AG09309 (cell line): ENCODE measurements around the gene EFNA5.
"Not testable (repeated sequence)": the region's sequence is repeated elsewhere in the genome, so short reads cannot be mapped to it uniquely, and the experiment has no call there.

ENCODE experiments used
- DNase-seq: peaks from one replicate; pipeline ENCODE4 v3.0.0-alpha.2; 2010; ENCODE audit warnings: low read depth
- H3K4me3 ChIP-seq: 2 replicates; pipeline ENCODE4 v1.5.1; 2011; ENCODE audit warnings: mild to moderate bottlenecking, low read depth, low read length, moderate library complexity; ENCODE audit not compliant: control insufficient read depth
- TF ChIP-seq, protein P1 (sequence below): IDR thresholded peaks from 2 replicates; pipeline ENCODE4 v1.5.1; 2011; ENCODE audit warnings: mild to moderate bottlenecking, low read depth, low read length, inconsistent platforms; ENCODE audit not compliant: insufficient read depth, control insufficient read depth; ENCODE audit errors: missing control alignments

Gene EFNA5

DNA sequence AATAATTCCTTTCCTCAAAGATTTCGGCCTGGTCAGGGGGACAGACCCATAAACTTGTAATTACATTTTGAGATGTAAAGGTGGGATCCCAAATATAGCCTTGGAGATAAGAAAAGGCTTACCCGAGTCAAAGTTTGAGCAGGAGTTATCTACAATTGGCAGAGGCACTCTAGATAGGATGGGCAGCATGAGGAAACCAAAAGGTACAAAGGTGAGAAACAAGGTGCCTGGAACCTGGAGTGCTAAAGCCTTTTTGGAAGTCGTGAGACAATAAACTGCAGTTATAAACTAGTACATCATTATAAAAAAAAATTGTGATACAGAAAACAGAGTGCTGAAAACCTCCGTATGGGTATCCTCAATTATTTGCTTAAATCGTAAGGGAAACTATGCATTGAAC is 212.4 kb downstream of the EFNA5 start:
- no peak for DNase-seq
- no peak overlapping the region for H3K4me3 ChIP-seq
- TF ChIP-seq, protein P1, sequence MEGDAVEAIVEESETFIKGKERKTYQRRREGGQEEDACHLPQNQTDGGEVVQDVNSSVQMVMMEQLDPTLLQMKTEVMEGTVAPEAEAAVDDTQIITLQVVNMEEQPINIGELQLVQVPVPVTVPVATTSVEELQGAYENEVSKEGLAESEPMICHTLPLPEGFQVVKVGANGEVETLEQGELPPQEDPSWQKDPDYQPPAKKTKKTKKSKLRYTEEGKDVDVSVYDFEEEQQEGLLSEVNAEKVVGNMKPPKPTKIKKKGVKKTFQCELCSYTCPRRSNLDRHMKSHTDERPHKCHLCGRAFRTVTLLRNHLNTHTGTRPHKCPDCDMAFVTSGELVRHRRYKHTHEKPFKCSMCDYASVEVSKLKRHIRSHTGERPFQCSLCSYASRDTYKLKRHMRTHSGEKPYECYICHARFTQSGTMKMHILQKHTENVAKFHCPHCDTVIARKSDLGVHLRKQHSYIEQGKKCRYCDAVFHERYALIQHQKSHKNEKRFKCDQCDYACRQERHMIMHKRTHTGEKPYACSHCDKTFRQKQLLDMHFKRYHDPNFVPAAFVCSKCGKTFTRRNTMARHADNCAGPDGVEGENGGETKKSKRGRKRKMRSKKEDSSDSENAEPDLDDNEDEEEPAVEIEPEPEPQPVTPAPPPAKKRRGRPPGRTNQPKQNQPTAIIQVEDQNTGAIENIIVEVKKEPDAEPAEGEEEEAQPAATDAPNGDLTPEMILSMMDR: no peak

DNA sequence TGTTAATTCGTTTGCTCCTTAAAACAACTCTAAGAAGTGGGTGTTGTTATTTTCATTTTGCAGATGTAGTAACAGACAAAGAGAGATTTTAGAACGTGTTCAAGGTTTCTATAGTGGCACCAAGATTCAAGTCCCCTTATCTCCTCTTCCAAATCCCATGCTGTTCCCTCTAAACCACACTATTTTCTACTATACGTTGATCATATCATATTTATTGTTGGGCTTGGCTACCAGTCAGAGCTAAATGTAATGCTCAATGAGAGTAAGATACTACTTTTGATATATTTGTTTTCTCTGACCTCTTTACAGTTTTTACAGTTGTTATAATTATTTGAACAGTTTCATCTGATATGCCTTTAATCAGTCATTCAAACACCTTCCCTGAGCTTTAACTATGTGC is 212.9 kb downstream of the EFNA5 start:
- H3K4me3 ChIP-seq: no peak overlapping the region
- no peak for DNase-seq
- TF ChIP-seq, protein P1: no peak

GRCh38 chr5:107457138-107457537 is 213.6 kb downstream of the EFNA5 start:
- no peak overlapping the region for H3K4me3 ChIP-seq
- TF ChIP-seq, protein P1: no peak
- DNase-seq: no peak

DNA sequence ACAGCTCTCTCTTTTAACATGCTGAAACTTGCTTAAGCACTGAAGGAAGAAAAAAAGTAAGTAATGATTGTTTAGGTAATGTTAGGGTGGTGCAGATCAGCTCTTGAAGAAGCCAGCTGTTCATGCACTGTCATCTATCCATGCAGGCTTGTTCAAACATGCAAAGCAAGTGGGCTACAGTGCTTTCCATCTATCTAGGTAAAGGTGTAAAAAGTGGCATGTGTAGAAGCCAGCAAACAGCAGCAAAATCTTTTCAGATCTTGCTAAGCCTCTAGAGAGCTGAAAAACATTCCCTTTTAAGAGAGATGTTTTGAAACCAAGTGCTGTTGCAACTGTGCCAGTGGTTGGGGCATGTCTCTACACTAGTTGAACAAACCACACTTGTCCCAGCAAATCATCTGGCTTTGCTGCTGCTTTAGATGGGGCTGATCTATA is 214.4 kb downstream of the EFNA5 start:
- DNase-seq: no peak
- no peak overlapping the region for H3K4me3 ChIP-seq
- TF ChIP-seq, protein P1: no peak

DNA sequence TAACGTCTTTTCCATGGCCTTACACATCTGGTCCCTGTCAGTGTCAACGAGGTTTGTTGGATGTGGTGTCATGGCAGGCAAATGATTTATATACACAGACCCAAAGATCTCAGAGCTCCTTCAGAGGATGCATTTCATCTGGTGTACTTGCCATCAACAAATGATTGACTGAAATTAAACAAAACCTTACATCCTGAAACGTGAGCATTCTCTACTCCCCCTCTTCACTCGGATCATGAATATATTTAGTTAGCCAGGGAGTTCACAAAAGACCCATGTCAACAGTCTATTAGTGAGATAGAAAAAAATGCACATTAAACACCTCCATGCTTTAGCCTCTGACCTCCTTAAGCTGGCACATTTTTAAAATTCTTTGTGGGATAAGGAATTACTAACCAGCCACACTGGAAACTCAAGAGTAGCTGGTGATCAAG is 215.6 kb downstream of the EFNA5 start:
- no peak for DNase-seq
- TF ChIP-seq, protein P1: no peak
- H3K4me3 ChIP-seq: no peak overlapping the region

- not testable (repeated sequence) for H3K4me3 ChIP-seq, DNase-seq
Observed at GRCh38 chr5:107451827-107452226, 218.9 kb downstream of the EFNA5 start.

DNA sequence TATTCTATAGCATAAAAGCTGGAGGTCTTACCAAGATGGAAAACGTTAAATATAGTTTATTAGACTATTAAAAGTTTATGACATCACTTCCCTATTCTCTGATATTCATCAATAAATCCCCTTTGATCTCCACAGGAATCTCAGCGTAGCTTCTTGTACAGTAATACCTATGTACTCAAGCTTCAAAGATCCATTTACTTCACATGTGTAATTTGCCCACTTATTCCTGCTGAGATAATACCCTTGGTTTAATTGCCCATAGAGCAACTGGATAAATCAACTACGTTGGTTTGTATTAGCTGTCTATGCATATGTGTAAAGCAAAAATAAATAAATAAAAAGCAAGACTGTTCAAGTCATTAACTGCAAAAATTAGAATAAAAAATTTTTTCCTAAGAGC is 219.7 kb downstream of the EFNA5 start:
- no peak overlapping the region for H3K4me3 ChIP-seq
- TF ChIP-seq, protein P1: no peak
- DNase-seq: no peak
